SIG-M5 (cell line): ENCODE results near the gene DLL4.

Source experiments
- DNase-seq: peaks from one replicate; lab custom pipeline; 2025; lab: John Stamatoyannopoulos, UW

Gene DLL4

DNA sequence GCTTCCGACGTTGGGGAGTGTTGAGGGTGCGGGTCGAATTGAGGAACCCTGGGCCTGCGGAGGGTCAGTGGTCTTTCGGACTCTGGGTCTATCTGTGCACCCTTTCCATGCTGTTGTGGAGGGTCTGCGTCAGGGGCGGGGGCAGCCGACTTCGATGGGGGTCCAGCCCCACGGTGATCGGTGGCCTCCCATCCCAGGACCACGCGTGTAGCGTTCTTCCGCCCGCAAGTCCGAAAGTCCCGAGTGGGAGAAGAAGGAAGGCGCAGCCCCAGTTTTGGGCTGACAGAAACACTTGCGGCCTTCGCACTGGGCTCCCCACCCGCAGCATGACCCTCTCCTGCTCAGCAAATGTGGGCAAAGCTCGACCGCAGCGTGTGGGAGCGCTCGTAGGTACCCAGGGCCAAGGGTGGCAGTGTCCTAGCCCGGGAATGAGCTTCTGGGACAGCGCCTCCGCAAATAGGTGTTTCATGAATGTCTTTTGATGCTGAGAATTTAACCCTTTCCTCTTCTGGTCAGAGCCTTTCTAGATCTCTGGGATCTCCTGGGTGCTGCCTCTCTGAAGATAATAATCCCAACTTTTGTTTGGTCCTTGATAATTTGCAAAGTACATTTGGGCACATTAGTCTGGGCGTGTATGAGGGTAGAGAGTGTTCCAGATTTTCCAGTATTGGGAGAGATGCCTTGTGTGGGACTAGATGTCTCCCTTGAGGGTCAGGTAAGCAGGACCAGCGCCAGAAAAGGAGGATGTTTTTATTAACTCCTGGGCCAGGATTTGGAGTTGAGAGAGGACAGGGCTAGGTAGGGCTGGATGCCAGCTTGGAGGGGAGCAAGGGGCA is 2.3 kb upstream of the DLL4 start:
- DNase-seq, result no peak

DNA sequence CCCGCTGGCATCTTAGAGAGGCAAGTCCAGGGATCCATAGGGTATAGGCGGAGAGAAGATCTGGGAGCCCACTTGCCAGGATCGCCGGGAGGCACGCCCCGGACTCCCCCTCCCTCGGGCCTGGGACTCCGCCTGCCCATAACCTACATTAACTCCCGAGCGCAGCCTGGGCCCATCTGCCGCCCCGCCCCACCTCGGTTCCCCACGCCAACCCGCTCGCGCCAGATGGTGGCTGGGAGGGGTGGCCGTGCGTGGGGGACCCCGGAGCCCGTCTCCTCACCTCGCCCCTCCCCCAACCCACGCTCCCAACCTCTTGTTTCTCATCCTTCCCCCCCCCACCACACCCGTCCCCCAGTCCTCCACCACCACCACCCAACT is 1.7 kb upstream of the DLL4 start:
- DNase-seq, result no peak

DNA sequence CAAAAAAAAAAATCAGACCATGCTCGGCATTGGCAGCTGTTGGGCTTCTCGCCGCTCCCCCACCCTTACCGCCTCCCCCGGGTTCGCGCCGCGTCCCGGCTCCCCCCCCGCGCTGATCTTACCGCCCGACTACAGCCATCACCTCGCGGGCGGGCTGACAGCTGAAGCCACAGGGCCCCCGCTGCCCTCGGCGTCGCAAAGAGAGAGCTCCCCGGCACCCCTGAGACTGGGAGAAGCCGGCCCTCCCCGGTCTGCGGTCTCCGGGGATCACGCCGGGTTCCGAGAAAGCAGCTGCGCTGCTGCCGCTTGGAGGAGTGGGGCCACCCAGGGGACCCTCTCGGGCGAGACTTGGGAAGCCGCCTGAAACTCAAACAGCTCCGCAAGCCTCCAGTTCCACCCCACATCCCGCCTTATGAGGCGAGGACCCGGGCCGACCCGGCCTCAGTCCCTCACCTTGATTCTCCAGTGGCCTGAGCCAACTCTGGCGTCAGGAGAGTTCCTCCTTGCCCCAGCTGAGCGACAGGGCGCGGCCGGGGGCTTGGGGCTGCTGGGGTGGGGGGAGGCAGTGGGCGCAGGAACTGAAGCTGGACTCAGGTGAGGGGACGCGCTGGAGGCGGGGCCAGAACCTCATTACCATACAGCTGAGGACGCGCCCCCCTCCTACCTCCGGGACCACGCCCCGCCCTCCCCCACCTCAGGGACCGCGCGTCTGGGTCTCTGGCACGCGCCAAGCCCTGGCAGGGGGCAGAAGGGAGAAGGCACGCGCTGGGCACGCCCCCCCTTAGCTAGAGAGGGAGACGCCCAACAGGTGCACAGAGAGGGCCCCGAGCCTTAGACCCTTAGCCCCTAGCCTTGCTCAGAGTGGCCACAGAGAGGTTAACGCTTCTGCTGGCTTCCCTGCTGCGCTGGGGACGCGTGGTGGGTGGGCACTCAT is 1.0 kb upstream of the DLL4 start:
- no peak for DNase-seq

DNA sequence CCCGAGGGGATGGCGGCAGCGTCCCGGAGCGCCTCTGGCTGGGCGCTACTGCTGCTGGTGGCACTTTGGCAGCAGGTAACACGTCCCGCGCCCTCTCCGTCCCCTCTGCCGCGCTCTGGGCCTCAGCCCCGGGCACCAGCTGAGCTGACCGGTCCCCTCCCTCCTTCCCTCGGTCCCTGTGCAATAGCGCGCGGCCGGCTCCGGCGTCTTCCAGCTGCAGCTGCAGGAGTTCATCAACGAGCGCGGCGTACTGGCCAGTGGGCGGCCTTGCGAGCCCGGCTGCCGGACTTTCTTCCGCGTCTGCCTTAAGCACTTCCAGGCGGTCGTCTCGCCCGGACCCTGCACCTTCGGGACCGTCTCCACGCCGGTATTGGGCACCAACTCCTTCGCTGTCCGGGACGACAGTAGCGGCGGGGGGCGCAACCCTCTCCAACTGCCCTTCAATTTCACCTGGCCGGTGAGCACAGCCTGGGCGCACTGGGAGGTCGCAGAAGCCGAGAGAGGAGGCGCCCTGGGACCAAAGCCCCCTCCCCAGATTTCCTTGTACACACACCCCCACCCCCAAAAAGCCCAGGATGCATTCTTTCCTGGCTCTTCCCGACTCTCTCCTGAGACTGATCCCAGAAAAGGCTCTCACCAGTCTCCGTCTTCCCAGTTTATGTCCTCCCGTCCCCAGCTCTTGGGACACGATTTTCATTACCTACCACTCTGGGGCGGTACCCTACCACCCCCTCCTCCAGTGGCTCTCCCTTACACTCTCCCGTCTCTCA is 705 bp downstream of the DLL4 start:
- DNase-seq, result no peak

DNA sequence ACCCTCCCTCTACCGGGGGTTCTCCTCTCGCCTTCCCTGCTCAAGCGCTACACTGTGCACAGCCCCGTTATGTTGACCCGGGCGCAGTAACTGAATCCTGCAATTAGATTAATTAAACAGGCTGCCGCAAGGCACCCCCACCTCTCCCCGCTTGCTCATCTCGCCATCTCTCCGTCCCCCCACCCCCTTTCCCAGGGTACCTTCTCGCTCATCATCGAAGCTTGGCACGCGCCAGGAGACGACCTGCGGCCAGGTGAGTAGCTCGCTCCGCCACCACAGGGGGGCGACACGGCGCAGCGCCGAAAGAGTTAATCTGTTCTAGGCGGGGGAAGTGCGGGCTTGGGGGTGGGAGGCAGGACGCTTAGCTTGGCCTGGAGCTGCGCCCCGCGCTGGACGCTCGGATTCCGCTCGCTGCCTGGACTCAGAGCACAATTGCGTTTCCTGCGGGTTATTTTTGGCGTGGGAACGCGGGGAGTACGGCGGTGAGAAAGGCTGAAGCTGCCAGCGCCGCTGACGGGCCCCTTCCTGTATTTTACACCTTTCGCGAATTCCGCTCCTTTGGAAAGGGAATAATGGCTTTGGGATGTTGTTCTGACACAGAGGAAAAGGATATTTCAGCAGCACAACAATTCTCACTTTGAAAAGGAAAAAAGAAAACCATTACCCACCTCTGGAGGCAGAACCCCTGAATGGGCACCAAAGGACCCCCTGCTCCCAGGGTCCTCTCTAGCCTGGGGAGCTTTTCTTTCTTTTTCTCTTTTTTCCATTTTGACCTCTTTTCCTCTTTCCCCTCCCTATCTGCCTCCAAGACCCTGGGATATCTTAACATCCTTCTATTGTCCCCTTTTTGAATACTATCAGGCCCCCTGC is 1.5 kb downstream of the DLL4 start:
- no peak for DNase-seq

DNA sequence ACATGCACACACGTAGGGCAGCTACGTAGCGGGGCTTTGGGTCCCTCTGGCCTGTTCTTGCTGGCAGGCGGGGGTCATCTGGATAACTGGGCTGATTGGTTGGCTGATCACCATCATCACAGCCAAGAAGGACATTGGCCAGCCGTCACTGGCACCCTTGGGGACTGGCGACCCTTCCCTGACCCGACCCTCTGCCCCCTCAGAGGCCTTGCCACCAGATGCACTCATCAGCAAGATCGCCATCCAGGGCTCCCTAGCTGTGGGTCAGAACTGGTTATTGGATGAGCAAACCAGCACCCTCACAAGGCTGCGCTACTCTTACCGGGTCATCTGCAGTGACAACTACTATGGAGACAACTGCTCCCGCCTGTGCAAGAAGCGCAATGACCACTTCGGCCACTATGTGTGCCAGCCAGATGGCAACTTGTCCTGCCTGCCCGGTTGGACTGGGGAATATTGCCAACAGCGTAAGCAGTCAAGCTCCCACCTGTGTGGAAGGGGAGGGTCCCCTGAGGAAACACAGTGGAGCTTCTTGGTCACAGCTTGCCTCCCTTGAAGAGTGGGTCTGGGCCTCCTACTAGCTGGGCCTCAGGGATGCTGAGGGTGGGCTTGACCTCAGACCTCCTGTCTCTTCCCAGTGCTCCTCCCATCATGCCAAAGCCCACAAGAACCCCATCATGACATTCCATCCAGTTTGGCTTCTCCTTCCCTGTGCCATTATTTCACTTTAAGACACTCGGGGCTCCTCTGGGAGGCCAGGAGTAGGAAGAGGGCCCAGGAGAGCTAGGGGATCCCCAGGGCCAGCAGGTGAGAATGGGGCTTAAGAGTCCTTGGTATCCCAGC is 2.4 kb downstream of the DLL4 start:
- DNase-seq, result no peak

DNA sequence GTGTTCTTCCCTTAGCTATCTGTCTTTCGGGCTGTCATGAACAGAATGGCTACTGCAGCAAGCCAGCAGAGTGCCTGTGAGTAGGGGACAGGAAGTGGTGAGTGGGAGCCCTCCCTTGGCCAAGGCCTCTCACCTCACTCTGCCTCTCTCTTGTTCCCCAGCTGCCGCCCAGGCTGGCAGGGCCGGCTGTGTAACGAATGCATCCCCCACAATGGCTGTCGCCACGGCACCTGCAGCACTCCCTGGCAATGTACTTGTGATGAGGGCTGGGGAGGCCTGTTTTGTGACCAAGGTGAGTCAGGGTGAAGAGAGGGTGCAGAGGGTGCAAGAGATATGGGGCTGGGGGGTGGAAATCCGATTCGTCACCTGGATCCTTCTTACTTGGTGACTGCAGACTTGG is 3.0 kb downstream of the DLL4 start:
- DNase-seq, result no peak

DNA sequence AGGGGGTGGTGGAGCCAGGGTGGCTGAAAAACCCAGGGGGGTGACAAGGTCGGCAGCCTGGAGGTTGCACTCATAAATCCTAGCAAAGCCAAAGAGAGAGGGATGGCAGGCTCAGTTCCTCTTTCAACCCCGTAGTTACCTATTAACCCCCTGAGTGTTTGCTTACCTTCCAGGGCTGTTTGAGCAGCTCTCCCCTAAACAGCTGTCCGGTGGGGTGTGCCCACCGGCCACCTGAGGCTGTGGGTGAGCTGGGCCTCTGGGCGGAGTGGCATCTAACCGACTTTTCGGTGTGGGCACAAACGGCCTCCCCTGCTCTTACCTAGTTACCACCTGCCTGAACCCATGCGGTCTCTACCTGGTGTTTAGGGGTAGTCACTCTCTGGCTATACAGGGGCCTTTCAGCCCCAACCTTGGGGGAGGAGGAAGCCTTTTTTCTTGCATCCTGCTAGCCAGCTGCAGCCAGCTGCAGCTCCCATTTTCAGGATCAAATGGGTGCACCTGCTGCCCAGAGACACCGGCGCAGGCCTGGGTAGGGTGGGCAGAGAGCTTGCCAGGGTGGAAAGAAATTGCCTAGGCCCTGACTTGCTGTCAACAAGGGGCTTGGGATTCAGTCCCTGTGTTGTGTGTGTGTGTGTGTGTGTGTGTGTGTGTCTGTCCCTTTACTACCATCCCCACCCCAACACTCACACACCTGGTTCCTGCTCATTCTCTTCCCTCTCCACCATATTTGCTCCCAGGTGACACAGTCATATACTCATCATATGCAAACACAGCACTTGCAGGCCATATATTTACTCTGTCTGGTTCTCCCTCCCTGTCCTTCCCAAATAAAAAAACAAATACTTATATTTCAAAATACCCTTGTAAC is 3.7 kb downstream of the DLL4 start:
- DNase-seq, result no peak

DNA sequence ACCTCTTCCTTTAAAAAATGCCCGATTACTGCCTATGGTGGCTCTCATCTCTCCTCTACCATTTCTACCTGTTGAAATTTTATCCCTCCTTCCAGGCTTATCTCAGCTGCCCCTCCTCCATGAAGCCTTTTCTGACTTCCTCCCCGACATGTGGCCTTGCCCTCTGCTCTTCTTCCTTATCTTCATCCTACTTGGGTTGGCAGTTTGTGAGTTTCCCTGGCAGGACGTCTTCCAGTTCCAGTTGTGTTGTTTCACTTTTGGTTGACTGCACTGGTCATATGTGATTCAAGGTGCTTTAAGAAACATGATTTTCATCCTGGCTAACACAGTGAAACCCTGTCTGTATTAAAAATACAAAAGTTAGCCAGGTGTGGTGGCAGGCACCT is 4.4 kb downstream of the DLL4 start:
- no peak for DNase-seq

DNA sequence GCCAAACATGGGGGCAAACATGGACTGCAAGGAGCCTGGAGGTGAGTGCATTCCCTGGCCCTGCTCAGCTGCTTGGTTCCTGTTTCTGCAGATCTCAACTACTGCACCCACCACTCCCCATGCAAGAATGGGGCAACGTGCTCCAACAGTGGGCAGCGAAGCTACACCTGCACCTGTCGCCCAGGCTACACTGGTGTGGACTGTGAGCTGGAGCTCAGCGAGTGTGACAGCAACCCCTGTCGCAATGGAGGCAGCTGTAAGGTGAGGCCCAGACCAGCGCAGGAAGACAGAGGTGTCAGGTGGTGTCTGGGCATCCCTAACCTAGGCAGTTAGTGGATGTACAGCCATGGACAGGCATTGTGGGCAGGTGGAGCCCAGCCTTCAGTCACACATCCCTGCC is 5.3 kb downstream of the DLL4 start:
- DNase-seq, result no peak

DNA sequence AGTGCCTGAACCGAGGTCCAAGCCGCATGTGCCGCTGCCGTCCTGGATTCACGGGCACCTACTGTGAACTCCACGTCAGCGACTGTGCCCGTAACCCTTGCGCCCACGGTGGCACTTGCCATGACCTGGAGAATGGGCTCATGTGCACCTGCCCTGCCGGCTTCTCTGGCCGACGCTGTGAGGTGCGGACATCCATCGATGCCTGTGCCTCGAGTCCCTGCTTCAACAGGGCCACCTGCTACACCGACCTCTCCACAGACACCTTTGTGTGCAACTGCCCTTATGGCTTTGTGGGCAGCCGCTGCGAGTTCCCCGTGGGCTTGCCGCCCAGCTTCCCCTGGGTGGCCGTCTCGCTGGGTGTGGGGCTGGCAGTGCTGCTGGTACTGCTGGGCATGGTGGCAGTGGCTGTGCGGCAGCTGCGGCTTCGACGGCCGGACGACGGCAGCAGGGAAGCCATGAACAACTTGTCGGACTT is 7.1 kb downstream of the DLL4 start:
- no peak for DNase-seq

DNA sequence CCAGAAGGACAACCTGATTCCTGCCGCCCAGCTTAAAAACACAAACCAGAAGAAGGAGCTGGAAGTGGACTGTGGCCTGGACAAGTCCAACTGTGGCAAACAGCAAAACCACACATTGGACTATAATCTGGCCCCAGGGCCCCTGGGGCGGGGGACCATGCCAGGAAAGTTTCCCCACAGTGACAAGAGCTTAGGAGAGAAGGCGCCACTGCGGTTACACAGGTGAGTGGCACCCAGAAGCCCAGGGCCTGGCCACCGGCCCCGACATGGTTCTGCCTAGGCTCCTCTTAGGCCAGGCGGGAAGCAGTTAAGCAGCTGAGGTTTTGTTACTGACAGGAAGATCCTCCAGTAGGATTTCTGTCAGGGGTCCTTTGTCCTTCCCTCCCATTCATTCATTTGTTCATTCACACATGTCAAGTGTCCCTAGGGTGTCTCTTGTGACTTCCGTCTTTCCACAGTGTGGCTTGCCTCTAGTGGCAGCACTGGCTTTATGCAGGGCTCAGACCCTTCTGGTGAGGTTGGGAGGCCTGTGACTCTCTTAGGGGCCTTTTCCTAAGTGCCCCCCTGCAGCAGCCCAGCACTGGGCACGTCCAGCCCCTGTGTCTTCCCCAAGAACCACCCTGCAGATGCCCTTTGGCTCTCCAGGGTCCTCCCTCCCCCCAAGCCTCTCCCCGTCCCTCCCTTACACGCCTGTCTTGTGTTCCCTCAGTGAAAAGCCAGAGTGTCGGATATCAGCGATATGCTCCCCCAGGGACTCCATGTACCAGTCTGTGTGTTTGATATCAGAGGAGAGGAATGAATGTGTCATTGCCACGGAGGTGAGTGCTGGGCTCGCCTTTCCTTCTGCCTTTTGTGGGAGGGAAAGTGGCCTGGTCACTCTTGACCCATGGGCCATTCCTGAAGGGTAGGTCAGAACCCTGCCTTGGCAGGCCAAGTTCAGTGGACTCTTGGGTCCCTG is 7.8 kb downstream of the DLL4 start:
- no peak for DNase-seq

DNA sequence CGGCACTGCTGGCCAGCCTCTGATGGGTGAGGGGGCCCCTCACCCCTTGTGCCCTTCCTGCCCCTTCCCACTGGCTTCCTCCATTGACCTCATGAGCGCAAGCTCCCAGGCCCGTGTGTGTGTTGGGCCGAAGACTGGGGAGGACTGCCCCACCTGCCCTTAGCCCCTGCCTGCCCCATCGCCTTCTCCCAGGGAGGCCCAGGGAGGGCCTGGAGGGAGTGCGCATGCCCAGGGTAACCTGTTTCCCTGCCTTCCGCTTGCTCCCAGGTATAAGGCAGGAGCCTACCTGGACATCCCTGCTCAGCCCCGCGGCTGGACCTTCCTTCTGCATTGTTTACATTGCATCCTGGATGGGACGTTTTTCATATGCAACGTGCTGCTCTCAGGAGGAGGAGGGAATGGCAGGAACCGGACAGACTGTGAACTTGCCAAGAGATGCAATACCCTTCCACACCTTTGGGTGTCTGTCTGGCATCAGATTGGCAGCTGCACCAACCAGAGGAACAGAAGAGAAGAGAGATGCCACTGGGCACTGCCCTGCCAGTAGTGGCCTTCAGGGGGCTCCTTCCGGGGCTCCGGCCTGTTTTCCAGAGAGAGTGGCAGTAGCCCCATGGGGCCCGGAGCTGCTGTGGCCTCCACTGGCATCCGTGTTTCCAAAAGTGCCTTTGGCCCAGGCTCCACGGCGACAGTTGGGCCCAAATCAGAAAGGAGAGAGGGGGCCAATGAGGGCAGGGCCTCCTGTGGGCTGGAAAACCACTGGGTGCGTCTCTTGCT is 8.8 kb downstream of the DLL4 start:
- DNase-seq, result no peak

DNA sequence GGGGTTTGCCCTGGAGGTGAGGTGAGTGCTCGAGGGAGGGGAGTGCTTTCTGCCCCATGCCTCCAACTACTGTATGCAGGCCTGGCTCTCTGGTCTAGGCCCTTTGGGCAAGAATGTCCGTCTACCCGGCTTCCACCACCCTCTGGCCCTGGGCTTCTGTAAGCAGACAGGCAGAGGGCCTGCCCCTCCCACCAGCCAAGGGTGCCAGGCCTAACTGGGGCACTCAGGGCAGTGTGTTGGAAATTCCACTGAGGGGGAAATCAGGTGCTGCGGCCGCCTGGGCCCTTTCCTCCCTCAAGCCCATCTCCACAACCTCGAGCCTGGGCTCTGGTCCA is 9.4 kb downstream of the DLL4 start:
- no peak for DNase-seq

DNA sequence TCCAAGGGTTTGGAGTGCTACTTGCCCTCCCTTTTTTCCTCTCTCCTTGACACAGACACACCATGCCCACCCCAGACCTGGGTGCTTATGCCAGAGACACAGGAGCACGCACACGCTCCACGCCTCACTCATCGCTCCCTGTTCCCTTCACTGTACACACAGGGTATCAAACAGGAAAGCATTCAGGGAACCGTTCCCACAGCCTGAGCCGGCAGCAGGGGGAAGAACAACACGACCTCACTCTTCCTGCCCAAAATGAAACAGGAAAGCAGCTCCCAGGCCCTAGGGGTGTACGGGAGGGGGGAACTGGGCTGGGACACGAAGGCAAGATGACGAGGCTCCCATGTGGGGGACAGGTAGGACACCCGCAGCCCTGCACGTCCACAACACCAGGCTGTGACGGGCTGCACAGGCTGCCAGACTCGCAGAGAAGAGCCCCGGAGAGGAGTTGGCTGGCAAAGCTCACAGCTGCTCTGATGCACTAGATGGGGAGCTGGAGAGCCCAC is 11.2 kb downstream of the DLL4 start:
- DNase-seq, result no peak

DNA sequence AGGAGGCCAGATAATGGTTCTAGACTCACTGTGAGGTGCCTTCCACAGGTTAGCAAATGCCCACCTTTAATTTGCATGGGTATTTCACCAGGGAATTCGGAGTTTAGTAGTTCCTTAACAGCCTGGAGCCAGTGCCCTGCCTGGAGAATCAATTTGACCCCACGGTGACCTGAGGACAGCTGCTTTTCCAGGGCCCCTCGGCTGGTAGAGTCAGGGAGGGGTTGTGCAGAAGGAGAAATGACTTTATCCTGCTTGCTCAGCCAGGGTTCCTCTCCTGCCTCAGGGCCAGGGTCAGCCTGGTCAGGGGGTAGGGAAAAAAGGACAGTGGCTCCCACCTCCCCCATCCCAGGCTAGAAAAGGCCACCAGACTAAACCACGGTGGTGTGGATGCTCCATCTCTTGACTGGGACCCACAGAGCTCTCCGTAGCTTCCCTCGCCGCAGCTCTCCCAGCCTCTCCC is 12.0 kb downstream of the DLL4 start:
- no peak for DNase-seq
